Right renal cortex interstitium (tissue), 3 donors: ENCODE data around the gene WNT9A. TPM values are rescaled to one million over a fixed set of nuclear protein-coding genes. Genes with fewer than 3 reads are reported as not detected.
"Not testable (repeated sequence)": the region's sequence is repeated elsewhere in the genome, so short reads cannot be mapped to it uniquely, and the experiment has no call there.

ENCODE experiments used
- DNase-seq, 3 donors: peaks; one replicate each; pipeline ENCODE4 v3.0.0-alpha.2; 2013; ENCODE audit warnings: low read depth in 3 of 3, low spot score in 2 of 3
- polyA plus RNA-seq, 3 donors: library from polyadenylated mRNA; unstranded; fragments of 120-200 nt; gene quantifications; one replicate each; pipeline ENCODE4 v1.2.1, GENCODE V29; 2013; ENCODE audit not compliant: insufficient read length in 3 of 3

Gene WNT9A
- polyA plus RNA-seq, 3 donors = 1.0 to 1.2 (median 1.1) TPM

GRCh38 chr1:227889047-227889862, 58.5 kb downstream of the WNT9A start:
- no peak for DNase-seq

- DNase-seq = no peak
Observed at GRCh38 chr1:227888404-227889046, 59.2 kb downstream of the WNT9A start.

- DNase-seq = no peak
Observed at GRCh38 chr1:227887697-227888403, 59.9 kb downstream of the WNT9A start.

GRCh38 chr1:227886993-227887696, 60.6 kb downstream of the WNT9A start:
- DNase-seq = no peak

GRCh38 chr1:227886503-227886961, 61.2 kb downstream of the WNT9A start:
- DNase-seq = no peak

GRCh38 chr1:227885648-227886502, 61.9 kb downstream of the WNT9A start:
- no peak for DNase-seq

GRCh38 chr1:227885135-227885647, 62.5 kb downstream of the WNT9A start:
- DNase-seq = no peak

GRCh38 chr1:227884370-227885134, 63.2 kb downstream of the WNT9A start:
- no peak for DNase-seq

- DNase-seq = no peak
Observed at GRCh38 chr1:227883641-227884301, 64.0 kb downstream of the WNT9A start.

- DNase-seq = no peak
Observed at GRCh38 chr1:227883073-227883520, 64.6 kb downstream of the WNT9A start.

GRCh38 chr1:227880342-227880924, 67.3 kb downstream of the WNT9A start:
- DNase-seq = no peak

GRCh38 chr1:227877810-227878209, 69.9 kb downstream of the WNT9A start:
- not testable (repeated sequence) for DNase-seq

GRCh38 chr1:227871892-227872291, 75.8 kb downstream of the WNT9A start:
- DNase-seq = not testable (repeated sequence)

GRCh38 chr1:227870366-227870765, 77.4 kb downstream of the WNT9A start:
- DNase-seq = no peak

- no peak for DNase-seq
Observed at GRCh38 chr1:227869851-227870305, 77.9 kb downstream of the WNT9A start.

GRCh38 chr1:227869279-227869842, 78.4 kb downstream of the WNT9A start:
- DNase-seq = no peak
